Dermis microvascular lymphatic vessel endothelial cell (primary cell): ENCODE measurements around the gene TMEM87B. TPM values are rescaled to one million over a fixed set of nuclear protein-coding genes. Genes with fewer than 3 reads are reported as not detected.
"Not testable (repeated sequence)": the region's sequence is repeated elsewhere in the genome, so short reads cannot be mapped to it uniquely, and the experiment has no call there.

ENCODE experiments used
- DNase-seq, 2 donors: peaks; one replicate each; pipeline versions ENCODE4 v3.0.0 to v3.0.0-alpha.2; 2010; ENCODE audit warnings: low read depth in 2 of 2
- total RNA-seq: library from RNA; depleted of rRNA; stranded (reverse); fragments of >200 nt; gene quantifications from 2 replicates; pipeline ENCODE4 v1.2.1, GENCODE V29; 2014

Gene TMEM87B
- total RNA-seq, 1 donor from 2014 or later, result 26.8 TPM

GRCh38 chr2:112065966-112066365 is 10.9 kb downstream of the TMEM87B start:
- peak in 1 of 2 donors; percentile 19 for DNase-seq

DNA sequence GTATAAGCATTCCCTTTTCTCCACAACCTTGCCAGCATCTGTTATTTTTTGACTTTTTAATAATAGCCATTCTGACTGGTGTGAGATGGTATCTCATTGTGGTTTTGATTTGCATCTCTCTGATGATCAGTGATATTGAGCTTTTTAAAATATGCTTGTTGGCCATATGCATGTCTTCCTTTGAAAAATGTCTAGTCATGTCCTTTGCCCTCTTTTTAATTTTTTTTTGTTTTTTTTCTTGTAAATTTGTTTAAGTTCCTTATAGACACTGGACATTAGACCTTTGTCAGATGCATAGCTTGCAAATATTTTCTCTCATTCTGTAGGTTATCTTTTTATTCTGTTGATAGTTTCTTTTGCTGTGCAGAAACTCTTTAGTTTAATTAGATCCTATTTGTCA is 14.7 kb downstream of the TMEM87B start:
- DNase-seq, result not testable (repeated sequence)

- DNase-seq, result no peak
These were observed 18.8 kb downstream of the TMEM87B start for GRCh38 chr2:112073875-112074274.

- DNase-seq, result no peak
These were observed 19.4 kb downstream of the TMEM87B start for GRCh38 chr2:112074506-112074905.

DNA sequence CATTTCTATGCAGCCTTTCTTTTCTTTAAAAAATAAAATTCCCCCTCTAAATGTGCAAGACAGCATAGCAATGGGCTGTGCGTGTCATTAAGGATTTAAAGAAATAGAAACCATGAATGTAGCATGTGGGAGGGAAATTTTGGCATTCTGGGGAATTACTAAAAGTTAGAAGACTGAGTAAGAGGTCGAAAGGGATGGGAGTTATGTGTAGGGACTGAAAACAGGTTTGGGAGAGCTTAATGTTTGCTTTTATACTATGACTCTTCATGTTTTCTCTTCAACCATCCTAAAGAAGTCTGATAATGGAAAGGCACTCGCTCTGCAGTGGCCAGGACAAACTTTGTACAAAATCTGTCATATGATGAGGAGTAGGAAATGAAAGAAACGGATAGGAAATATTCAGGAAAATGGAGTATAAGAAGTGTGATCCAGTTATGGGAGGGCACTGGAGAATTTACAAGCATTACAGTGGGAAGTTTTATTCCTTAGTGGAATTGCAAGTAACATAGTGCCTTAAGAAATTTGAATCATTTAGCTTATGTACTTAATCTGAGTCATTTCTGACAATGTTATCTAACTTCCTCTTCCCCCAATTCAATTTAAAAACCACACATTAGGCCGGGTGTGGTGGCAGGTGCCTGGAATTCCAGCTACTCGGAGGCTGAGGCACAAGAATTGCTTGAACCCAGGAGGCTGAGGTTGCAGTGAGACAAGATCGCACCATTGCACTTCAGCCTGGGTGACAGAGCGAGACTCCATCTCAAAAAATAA is 20.6 kb downstream of the TMEM87B start:
- DNase-seq, result peak in 1 of 2 donors; percentile 64

DNA sequence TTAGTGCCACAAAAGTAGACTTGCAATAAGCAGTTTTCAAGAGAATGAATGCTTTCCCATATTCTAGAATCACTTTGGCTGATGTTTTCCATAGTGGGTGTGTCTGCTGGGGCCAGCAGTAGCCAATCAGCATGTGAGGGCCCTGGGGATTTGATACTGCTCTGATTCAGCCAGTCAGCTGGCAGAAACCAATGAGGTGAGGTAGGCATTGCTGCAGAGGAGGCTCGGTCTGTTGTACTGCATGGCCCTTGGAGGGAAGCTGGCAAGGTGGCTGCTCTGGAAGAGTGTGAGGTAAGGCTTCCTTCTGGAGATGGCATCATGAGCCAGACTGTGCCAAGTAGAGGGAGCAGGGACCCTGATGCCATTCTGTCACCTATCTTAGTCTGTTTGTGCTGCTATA is 22.7 kb downstream of the TMEM87B start:
- no peak for DNase-seq

DNA sequence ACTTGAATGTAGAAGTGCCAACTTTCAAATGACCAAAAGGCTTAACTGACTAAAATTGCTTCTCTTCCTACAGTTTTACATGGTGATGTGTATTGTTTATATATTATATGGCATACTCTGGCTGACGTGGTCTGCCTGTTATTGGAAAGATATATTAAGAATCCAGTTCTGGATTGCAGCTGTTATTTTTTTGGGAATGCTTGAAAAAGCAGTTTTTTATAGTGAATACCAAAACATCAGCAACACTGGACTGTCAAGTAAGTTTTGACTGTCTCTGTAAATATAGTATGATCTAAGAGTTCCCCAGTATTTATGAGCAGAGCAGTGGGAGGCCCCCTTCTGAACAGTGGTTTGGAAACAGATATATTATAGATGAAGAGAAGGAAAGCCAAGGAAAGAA is 26.2 kb downstream of the TMEM87B start:
- no peak for DNase-seq

- DNase-seq, result no peak
These were observed 29.8 kb downstream of the TMEM87B start for GRCh38 chr2:112084689-112085374.

- no peak for DNase-seq
These were observed 30.3 kb downstream of the TMEM87B start for GRCh38 chr2:112085375-112085730.

DNA sequence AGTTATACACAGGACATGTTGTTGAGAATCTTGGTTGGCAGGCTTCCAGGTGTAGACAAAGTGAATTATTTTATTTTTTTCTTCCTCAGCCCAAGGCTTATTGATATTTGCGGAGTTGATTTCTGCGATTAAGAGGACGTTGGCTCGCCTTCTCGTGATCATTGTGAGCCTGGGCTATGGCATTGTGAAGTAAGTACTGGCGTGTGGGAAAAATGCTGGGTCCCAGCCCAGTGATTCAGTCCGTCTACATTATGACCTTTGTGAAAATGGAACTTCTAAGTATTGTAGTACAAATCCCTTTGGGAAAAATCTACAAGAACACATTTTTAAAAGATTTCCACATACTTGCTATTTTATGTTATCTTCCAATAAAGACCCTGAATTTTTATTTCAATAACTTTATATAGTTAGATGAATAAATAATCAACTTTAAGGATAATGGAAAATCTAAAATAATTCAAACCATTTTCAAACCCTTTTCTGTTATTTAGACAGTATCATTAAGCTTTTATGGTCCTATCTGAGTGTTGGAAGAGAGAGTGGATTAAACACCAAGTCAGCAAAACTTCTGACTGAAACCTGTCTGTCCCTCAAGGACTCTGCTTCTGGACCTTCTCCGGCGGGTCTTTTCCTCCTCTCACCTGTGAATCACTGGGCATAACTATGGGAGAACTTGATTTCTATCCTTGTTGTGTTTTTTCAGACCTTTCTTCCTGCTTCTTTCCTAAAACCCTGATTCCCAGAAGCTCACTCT is 31.0 kb downstream of the TMEM87B start:
- no peak for DNase-seq

GRCh38 chr2:112087346-112088020 is 32.4 kb downstream of the TMEM87B start:
- DNase-seq, result no peak

- no peak for DNase-seq
These were observed 34.3 kb downstream of the TMEM87B start for GRCh38 chr2:112089375-112089774.

DNA sequence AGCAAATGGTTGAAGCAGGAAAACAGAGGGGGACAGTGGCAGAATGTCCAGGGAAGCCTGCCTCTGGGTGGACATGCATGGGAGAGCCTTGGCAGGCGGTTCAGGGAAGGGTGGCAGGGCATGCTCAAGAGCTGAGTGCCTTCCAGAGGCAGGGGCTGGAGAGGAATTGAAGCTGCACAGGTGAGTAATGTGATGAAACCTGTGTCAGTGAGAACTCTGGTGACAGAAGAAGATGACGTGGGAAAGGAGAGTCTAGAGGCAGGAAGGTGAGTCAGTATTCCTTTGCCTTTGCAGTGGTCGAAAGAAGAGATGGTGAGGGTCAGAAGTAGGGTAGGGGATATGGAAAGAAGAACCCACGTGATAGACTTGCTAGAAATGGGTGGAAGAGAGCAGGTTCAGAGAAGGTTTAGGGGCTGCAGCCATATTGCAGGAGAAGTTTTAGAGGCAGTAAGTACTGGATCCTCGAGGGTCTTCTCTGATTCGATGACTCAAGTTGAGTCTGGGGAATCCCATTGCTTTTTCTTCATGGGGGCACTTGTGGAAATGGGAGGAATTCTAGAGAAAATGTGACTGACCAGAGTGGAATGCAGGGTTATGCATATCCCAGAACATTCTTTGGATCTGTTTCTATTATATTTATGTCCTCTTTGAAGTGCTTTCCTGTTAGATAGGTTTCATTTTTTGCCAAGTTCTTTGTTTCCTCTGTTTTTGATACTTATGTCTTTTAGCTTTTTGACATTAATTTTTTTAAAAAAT is 37.4 kb downstream of the TMEM87B start:
- DNase-seq, result peak; percentile 44 to 83

- peak in 1 of 2 donors; percentile 4 for DNase-seq
These were observed 38.1 kb downstream of the TMEM87B start for GRCh38 chr2:112093216-112093615.

- no peak for DNase-seq
These were observed 40.6 kb downstream of the TMEM87B start for GRCh38 chr2:112095681-112096080.

- peak in 1 of 2 donors; percentile 27 for DNase-seq
These were observed 41.0 kb downstream of the TMEM87B start for GRCh38 chr2:112096098-112096497.

DNA sequence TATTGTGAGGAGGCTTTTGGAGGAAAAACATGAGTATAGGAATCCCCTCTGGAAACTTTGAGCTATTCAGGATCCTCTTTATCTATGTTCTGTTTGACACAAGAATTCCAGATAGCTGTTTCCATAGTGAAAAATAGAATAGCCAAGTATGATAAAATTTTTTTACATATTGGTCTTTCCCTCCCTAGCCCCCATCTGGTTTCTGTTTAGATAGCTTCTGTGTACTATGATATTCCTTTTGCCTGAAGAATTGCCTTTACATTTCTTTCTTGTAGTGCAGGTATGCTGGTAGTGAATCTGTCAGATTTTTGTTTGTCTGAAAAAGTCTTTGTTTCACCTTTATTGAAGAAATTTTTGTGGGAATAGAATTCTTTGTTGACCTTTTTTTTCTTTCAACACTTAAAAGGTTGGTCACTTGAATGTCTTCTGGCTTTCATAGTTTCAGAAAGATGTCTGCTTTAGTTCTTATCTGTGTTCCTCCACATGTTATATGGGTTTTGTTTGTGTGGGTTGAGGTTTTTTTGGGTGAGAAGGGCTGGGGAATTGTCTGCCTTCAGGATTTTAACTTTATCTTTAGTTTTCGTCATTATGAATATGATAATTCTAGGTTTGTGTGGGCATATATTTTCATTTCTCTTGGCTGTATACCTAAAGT is 53.2 kb downstream of the TMEM87B start:
- DNase-seq, result no peak

DNA sequence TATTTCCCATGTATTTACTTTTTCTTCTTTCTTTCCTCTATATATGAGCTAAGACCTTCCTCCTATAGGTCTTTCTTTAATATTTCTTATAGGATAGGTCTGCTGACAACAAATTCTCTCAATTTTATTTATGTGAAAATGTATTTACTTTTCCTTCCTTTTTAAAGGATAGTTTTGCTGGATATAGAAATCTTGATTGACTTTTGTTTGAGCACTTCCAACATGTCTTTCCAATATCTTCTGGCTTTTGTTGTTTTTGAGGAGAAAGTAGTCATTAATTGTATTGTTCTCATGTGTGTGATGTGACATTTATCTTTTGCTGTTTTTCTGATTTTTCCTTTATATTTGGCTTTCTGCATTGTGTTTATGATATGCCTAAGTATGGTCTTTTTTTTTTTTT is 54.2 kb downstream of the TMEM87B start:
- DNase-seq, result no peak

DNA sequence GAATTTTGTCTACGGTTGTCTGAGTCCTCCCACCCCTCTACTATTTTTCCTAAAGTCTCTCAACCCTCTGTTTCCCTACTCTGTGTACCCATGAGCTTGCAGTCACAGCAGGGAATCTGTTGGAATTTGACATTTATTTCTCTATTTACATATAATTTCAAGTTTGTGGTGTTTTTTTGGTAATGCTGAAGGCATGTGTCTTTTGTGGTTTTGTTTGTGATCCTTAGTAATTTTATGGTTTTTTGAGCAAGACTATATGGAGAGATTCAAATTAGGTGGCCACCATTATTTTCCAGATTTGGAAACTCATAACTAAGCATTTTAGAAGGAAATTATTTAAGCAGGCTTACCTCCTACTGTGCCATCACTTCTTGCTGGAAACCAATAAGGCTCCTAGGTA is 55.9 kb downstream of the TMEM87B start:
- no peak for DNase-seq

DNA sequence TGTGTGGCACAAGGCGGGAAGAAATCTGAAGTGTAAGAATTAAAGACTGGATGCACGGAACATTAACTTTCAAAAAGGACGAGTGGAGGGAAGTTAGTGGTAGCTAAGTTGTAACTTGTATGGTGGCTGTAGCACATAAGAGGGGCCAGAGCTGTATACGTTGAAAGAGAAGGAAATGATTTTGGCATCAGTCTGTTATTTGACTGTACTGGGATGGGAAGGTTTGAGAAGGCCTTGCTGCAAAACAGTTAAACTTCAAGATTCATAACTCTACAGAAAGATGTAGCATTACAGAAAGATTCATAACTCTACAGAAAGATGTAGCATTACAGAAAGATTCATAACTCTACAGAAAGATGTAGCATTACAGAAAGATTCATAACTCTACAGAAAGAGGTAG is 58.3 kb downstream of the TMEM87B start:
- DNase-seq, result not testable (repeated sequence)

- no peak for DNase-seq
These were observed 63.1 kb downstream of the TMEM87B start for GRCh38 chr2:112118148-112118547.
